ENCODE results near the gene POLK.

POLK gene

DNA sequence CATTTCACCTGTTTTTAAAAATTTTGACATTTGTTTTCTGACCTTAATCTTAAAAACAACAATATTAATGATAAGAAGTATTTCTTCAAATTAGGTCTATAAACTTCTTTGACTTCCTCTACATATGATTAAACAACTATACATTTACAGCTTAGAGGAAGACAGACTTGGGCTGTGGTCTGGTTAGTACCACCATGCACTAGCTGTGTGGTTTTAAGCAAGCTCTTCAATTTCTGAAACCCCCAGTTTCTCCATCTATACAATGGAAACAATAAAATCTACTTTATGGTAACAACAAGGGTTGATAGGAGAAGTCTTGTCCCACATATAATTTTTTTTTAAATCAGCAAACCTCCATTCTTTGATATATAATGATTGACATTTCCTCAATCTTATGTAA lies 115.3 kb downstream of the POLK start:
- no peak for TF ChIP-seq Cebpa-rat (IDR thresholded peaks at IDR 0.05)
- Histone ChIP-seq H3K27ac (no peak overlapping the region), H3K27me3 (no peaks in the 10 kb centered on the region), H3K9me3 (replicated peaks in 1 of 11) (no peaks in the 10 kb centered on the region), H3K4me3 (no peak overlapping the region), H4K20me1 (no peaks in the 10 kb centered on the region; a peak in 1 of 22 replicates), H3K36me3 (peaks cover 0 to 6% (median 0%) of the 10 kb centered on the region in 11 experiments; a peak in 1 of 22 replicates), H3K4me2 (no peak overlapping the region), H3K9ac (no peak overlapping the region), H3K4me1 (no peaks in the 10 kb centered on the region)

DNA sequence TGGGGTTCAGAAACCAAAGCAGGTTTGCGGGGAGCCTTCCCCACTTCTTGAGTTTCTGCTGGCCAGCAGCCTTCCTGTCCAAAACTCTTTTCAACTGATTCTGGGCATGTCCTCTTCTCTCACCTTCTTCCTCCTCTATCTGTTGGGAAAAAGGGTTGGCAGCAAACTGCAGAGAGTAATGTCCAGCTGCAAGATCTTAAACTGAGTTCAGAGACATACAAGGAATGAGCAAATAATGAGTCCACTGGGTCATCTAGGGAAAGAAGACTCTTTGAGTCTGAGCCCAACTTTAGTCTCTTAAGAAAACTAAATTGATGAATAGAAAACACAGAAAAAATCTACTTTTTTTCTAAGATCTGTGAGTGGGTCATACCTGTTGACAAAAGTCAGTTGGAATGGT lies 116.1 kb downstream of the POLK start:
- Histone ChIP-seq H3K4me3 (no peak overlapping the region), H4K20me1 (no peaks in the 10 kb centered on the region; a peak in 1 of 22 replicates), H3K36me3 (peaks cover 0 to 6% (median 0%) of the 10 kb centered on the region in 11 experiments; a peak in 1 of 22 replicates), H3K27ac (no peak overlapping the region), H3K4me2 (no peak overlapping the region), H3K4me1 (no peaks in the 10 kb centered on the region), H3K27me3 (no peaks in the 10 kb centered on the region), H3K9me3 (replicated peaks in 1 of 11) (no peaks in the 10 kb centered on the region), H3K9ac (no peak overlapping the region)
- TF ChIP-seq Cebpa-rat (IDR thresholded peaks at IDR 0.05) = no peak

DNA sequence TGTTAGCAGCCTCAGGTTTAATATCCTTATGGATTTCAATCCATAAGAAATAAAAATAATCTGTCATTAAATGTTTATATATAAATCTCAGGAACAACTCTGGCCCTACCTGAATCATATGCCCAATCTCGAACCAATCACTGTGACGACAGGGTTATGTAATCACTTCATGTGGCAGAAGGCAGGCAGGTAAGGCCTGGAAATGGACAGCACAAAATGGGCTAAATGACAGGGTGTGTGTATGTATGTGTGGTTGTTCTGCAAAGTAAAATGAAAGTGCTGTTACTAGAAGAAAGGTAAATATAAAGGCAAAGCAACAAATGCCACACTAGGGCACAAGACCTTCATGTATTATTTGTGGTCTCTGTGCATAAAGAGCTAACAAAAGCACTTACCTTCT lies 119.2 kb downstream of the POLK start:
- H3K4me3 ChIP-seq = no peak overlapping the region
- H3K4me1 ChIP-seq = peaks cover 0 to 6% (median 0%) of the 10 kb centered on the region in 10 experiments; a peak in 2 of 20 replicates
- no peak overlapping the region for H3K27ac ChIP-seq
- no peaks in the 10 kb centered on the region; a peak in 1 of 22 replicates for H4K20me1 ChIP-seq
- H3K36me3 ChIP-seq = peaks cover 0 to 2% (median 0%) of the 10 kb centered on the region in 11 experiments; a peak in 1 of 22 replicates
- H3K4me2 ChIP-seq = no peak overlapping the region
- no peaks in the 10 kb centered on the region for H3K9me3 ChIP-seq (replicated peaks in 1 of 11)
- TF ChIP-seq Cebpa-rat (IDR thresholded peaks at IDR 0.05) = no peak
- no peak overlapping the region for H3K9ac ChIP-seq
- no peaks in the 10 kb centered on the region for H3K27me3 ChIP-seq

DNA sequence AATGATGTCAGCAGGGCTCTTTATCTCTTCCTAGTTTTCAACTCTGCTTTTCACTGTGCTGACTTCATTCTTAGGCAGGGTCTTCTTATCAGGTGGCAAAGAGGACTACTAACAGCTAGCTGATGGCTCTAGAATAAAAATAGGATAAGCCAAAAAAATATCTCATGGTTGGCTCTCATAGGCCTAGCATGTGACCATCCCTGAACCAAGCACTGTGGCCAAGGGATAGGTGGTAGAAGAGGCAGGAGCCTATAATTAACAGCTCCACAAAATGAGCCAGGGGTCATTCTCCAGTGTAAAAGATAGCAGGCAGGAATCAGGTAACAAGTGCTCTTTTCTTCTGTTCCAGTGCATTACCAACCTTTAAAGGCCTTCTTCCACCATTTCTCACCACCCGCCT lies 120.6 kb downstream of the POLK start:
- H4K20me1 ChIP-seq = no peaks in the 10 kb centered on the region; a peak in 1 of 22 replicates
- H3K4me1 ChIP-seq = peaks cover 0 to 6% (median 0%) of the 10 kb centered on the region in 10 experiments; a peak in 2 of 20 replicates
- H3K36me3 ChIP-seq = no peaks in the 10 kb centered on the region
- no peak overlapping the region for H3K4me2 ChIP-seq
- no peak overlapping the region for H3K27ac ChIP-seq
- no peaks in the 10 kb centered on the region for H3K27me3 ChIP-seq
- no peaks in the 10 kb centered on the region for H3K9me3 ChIP-seq (replicated peaks in 1 of 11)
- no peak for TF ChIP-seq Cebpa-rat (IDR thresholded peaks at IDR 0.05)
- no peak overlapping the region for H3K9ac ChIP-seq
- H3K4me3 ChIP-seq = no peak overlapping the region

DNA sequence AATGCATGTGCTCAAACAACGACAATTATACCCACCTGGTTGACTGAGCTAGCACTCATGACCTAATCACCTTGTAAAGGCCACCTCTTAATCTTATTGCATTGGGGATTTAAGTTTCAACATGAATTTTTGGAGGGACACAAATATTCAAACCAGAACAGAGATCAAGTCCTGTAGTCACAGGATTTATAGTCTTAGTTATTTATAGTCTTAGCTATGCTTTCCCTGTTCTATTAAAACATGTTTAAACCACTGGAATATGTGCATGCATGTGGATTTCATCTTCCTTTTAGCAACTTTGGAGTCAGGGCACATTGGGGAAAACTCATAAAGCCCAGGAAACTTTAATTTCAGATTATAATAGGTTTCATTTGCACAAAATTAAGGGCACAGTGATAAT lies 126.3 kb downstream of the POLK start:
- H4K20me1 ChIP-seq = no peaks in the 10 kb centered on the region
- H3K27ac ChIP-seq = no peak overlapping the region
- H3K4me1 ChIP-seq = peaks cover 0 to 6% (median 0%) of the 10 kb centered on the region in 10 experiments; a peak in 2 of 20 replicates
- TF ChIP-seq Cebpa-rat (IDR thresholded peaks at IDR 0.05) = no peak
- no peak overlapping the region for H3K4me2 ChIP-seq
- no peak overlapping the region for H3K4me3 ChIP-seq
- no peaks in the 10 kb centered on the region for H3K36me3 ChIP-seq
- peaks cover 0 to 9% (median 0%) of the 10 kb centered on the region in 11 experiments; a peak in 5 of 22 replicates for H3K9me3 ChIP-seq (replicated peaks in 1 of 11)
- no peaks in the 10 kb centered on the region for H3K27me3 ChIP-seq
- no peak overlapping the region for H3K9ac ChIP-seq

DNA sequence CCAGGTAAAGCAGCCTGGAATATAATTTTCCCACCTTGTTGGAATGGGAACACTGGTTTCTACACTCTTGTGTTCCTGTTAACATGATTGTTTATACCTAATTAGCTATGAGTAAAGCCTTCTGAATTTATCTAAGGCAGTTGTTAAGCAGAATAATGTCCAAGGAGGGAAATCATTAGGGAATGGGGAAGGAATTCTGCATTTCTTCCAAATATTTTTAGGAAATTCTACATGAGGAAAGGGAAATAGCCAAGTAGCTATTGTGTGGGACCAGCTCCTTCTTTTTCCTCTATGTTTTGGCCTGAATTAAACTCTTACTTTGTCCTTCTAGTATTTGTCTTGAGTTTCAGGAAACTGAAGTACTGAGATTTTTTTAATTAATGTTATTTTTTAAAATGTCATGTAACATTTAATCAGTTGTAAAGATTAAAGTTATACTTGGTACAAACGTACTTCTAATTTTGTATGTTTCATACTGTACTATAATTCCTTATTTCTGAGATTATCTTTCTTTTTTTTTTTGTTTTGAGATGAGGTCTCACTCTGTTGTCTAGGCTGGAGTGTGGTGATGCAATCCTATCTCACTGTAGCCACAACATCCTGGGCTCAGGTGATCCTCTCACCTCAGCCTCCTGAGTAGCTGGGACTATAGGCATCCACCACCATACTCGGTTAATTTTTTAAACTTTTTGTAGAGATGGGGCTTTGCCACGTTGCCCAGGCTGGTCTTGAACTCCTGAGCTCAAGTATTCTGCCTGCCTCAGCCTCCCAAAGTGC lies 128.0 kb downstream of the POLK start:
- no peak overlapping the region for H3K4me3 ChIP-seq
- H3K27ac ChIP-seq = no peak overlapping the region
- H3K27me3 ChIP-seq = no peaks in the 10 kb centered on the region
- no peak overlapping the region for H3K4me2 ChIP-seq
- H3K9ac ChIP-seq = no peak overlapping the region
- H3K9me3 ChIP-seq (replicated peaks in 1 of 11) = peaks cover 0 to 9% (median 0%) of the 10 kb centered on the region in 11 experiments; a peak in 5 of 22 replicates
- no peaks in the 10 kb centered on the region for H3K4me1 ChIP-seq
- H4K20me1 ChIP-seq = no peaks in the 10 kb centered on the region
- no peaks in the 10 kb centered on the region for H3K36me3 ChIP-seq
- peak in 1 of 11 experiments; percentile 11; a peak in 1 of 22 replicates for TF ChIP-seq Cebpa-rat (IDR thresholded peaks at IDR 0.05)

DNA sequence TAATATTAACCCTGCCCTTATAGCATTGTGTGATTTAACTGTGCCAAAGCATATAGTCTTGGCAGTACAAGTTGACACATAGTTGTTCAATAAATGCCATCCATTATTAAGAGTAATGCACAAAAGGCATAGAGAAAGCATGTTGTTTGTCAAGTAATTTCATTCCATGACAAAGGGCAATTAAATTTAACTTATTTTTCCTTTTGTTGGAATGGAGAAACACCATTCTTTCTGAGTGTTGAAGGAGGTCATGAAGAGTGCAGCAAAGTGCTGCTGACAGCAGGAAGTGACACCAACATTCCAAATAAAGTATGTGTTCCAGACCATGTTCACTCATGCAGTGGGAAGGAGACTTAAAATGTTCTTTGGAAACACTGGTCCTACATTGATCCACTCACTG lies 128.7 kb downstream of the POLK start:
- H3K4me2 ChIP-seq = no peak overlapping the region
- no peak overlapping the region for H3K9ac ChIP-seq
- H4K20me1 ChIP-seq = no peaks in the 10 kb centered on the region
- H3K36me3 ChIP-seq = no peaks in the 10 kb centered on the region
- H3K27ac ChIP-seq = no peak overlapping the region
- no peaks in the 10 kb centered on the region for H3K27me3 ChIP-seq
- no peak for TF ChIP-seq Cebpa-rat (IDR thresholded peaks at IDR 0.05)
- H3K4me3 ChIP-seq = no peak overlapping the region
- H3K9me3 ChIP-seq (replicated peaks in 1 of 11) = peaks cover 0 to 9% (median 0%) of the 10 kb centered on the region in 11 experiments; a peak in 5 of 22 replicates
- H3K4me1 ChIP-seq = no peaks in the 10 kb centered on the region

DNA sequence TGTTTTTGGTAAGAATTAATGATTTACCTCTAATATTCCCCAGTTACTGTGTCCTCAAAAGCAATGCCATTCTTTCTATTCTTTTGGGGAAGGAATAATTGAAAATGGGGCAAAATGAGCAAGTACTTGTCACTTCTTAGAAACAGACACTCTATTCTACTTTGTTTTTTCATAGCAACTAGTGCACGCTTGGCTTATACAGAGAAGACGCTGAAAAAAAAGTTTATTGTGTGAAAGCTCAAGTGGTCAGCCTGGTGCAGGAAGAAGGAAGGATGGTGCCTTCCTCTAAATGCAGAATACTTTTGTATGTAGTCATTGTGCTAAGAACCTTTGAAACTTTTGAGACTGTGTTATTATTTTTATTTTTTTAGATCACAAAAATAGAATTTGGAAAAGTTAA lies 129.1 kb downstream of the POLK start:
- no peak overlapping the region for H3K27ac ChIP-seq
- no peaks in the 10 kb centered on the region for H4K20me1 ChIP-seq
- no peak overlapping the region for H3K4me2 ChIP-seq
- no peak overlapping the region for H3K9ac ChIP-seq
- no peak for TF ChIP-seq Cebpa-rat (IDR thresholded peaks at IDR 0.05)
- no peaks in the 10 kb centered on the region for H3K36me3 ChIP-seq
- H3K27me3 ChIP-seq = no peaks in the 10 kb centered on the region
- no peak overlapping the region for H3K4me3 ChIP-seq
- peaks cover 0 to 9% (median 0%) of the 10 kb centered on the region in 11 experiments; a peak in 5 of 22 replicates for H3K9me3 ChIP-seq (replicated peaks in 1 of 11)
- H3K4me1 ChIP-seq = no peaks in the 10 kb centered on the region

DNA sequence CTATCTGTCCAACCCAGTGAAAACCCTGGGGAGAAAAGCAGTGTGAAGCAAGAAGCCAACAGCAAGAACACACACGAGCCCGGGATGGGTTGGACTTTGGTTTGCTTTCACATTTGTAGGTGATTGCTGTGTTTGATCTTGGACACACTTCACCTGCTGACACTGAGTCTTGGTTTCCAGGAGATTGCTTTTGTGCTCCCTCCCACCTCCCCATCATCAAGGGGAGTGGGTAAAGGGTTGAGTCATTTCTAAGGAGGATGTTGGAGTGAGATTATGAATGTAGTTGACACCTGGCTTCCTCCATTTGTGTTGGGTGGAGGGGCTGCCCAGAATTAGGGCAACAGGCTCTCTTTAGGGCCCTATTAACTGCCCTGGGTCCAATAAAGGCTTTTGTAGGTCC lies 137.0 kb downstream of the POLK start:
- Histone ChIP-seq H3K4me3 (no peak overlapping the region), H4K20me1 (no peaks in the 10 kb centered on the region), H3K27me3 (no peaks in the 10 kb centered on the region), H3K9ac (no peak overlapping the region), H3K4me2 (no peak overlapping the region), H3K4me1 (no peaks in the 10 kb centered on the region), H3K27ac (no peak overlapping the region), H3K36me3 (no peaks in the 10 kb centered on the region), H3K9me3 (replicated peaks in 1 of 11) (no peaks in the 10 kb centered on the region)
- no peak for TF ChIP-seq Cebpa-rat (IDR thresholded peaks at IDR 0.05)
